ELF-1 (cell line): Measurements from ENCODE around the gene TEX261.

Experiments
- DNase-seq: peaks from one replicate; pipeline ENCODE4 v3.0.0-alpha.2; 2016; ENCODE audit warnings: low read depth, low spot score

Gene TEX261

GRCh38 chr2:70937866-70938585, 56.6 kb downstream of the TEX261 start:
- DNase-seq: peak; percentile 77

- DNase-seq: peak; percentile 79
Measured at GRCh38 chr2:70936979-70937811, 57.5 kb downstream of the TEX261 start.

- DNase-seq: no peak
Measured at GRCh38 chr2:70936165-70936978, 58.3 kb downstream of the TEX261 start.
